ENCODE results near the gene PXMP4. TPM values are rescaled to one million over a fixed set of nuclear protein-coding genes. Genes with fewer than 3 reads are reported as not detected.

PXMP4 gene
- total and polyA plus RNA-seq, 9 of the 15 experiments (the other 6 are each of a cell fraction or from before 2014, with no cell fraction given): 4.8 to 29.1 (median 6.8) TPM

DNA sequence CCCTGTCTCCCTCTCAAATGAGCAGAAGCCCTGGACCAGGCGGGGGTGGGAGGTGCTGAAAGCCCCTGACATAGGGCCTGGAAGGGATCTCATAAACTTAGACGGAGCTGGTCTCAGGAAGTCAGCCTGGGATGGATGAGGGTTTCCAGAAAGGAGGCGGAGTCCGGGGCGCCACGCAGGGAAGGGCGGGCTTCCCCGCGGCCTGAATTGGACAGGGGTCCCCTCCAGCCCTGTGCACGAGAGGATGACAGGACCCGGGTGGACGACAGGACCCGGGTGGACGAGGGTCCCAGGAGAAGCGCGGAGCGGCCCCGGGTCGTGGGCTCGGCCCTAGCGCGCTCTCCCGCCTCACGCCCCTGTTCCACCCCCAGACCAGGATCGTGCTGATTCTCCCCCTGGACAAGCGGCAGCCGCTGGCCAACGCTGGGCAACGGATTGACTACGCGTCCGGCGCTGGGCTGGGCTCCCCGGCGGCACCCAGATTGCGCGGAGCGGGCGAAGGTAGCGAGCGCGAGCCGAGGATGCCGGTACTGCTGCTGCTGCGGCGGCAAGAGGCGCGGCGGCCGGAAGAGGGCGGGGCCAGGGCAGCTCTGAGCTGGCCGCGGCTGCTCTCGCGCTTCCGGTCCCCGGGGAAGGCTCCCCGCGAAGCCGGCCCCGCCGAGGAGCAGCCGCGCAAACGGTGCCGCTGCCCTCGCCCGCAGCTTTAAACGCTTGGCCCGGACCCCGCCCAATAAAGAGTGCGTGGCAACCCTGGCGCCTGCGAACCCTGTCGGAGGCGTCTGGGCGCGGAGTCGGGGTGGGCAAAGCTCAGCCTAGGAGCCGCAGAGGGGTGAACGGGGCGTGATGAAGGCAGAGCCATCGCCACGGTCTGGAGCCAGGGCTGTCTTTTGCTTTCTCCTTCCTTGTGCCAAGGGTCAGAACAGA, 56.7 kb downstream of the PXMP4 start (continued):
- TF ChIP-seq, protein P1, sequence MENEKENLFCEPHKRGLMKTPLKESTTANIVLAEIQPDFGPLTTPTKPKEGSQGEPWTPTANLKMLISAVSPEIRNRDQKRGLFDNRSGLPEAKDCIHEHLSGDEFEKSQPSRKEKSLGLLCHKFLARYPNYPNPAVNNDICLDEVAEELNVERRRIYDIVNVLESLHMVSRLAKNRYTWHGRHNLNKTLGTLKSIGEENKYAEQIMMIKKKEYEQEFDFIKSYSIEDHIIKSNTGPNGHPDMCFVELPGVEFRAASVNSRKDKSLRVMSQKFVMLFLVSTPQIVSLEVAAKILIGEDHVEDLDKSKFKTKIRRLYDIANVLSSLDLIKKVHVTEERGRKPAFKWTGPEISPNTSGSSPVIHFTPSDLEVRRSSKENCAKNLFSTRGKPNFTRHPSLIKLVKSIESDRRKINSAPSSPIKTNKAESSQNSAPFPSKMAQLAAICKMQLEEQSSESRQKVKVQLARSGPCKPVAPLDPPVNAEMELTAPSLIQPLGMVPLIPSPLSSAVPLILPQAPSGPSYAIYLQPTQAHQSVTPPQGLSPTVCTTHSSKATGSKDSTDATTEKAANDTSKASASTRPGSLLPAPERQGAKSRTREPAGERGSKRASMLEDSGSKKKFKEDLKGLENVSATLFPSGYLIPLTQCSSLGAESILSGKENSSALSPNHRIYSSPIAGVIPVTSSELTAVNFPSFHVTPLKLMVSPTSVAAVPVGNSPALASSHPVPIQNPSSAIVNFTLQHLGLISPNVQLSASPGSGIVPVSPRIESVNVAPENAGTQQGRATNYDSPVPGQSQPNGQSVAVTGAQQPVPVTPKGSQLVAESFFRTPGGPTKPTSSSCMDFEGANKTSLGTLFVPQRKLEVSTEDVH (IDR thresholded peaks at IDR 0.05; ENCODE audit: low read depth, partially characterized antibody): peak; percentile 38
- 0 out of 2 replicates have a peak, but pooled peaks have one; percentile 56 for TF ChIP-seq ZNF561 (CRISPR knock-in tag; conservative IDR thresholded peaks at IDR 0.05)
- TF ChIP-seq RB1 (IDR thresholded peaks at IDR 0.05; ENCODE audit: low read depth): peak; percentile 78
- TF ChIP-seq ZBTB1 (CRISPR knock-in tag; IDR thresholded peaks at IDR 0.05; ENCODE audit: borderline replicate concordance, low read depth): no peak
- TF ChIP-seq ZNF444 (CRISPR knock-in tag; IDR thresholded peaks at IDR 0.05): 0 out of 2 replicates have a peak, but pooled peaks have one; percentile 41
- no peak for TF ChIP-seq ARID2 (IDR thresholded peaks at IDR 0.05)
- no peak for TF ChIP-seq TARDBP (IDR thresholded peaks at IDR 0.05)
- TF ChIP-seq, protein P2, sequence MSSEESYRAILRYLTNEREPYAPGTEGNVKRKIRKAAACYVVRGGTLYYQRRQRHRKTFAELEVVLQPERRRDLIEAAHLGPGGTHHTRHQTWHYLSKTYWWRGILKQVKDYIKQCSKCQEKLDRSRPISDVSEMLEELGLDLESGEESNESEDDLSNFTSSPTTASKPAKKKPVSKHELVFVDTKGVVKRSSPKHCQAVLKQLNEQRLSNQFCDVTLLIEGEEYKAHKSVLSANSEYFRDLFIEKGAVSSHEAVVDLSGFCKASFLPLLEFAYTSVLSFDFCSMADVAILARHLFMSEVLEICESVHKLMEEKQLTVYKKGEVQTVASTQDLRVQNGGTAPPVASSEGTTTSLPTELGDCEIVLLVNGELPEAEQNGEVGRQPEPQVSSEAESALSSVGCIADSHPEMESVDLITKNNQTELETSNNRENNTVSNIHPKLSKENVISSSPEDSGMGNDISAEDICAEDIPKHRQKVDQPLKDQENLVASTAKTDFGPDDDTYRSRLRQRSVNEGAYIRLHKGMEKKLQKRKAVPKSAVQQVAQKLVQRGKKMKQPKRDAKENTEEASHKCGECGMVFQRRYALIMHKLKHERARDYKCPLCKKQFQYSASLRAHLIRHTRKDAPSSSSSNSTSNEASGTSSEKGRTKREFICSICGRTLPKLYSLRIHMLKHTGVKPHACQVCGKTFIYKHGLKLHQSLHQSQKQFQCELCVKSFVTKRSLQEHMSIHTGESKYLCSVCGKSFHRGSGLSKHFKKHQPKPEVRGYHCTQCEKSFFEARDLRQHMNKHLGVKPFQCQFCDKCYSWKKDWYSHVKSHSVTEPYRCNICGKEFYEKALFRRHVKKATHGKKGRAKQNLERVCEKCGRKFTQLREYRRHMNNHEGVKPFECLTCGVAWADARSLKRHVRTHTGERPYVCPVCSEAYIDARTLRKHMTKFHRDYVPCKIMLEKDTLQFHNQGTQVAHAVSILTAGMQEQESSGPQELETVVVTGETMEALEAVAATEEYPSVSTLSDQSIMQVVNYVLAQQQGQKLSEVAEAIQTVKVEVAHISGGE (CRISPR knock-in tag; IDR thresholded peaks at IDR 0.05): peak; percentile 91 to 98 (median 96); a peak in 5 of 6 replicates
- no peak for TF ChIP-seq ZNF79 (CRISPR knock-in tag; IDR thresholded peaks at IDR 0.05; ENCODE audit: low read depth)
- TF ChIP-seq RBM14 (IDR thresholded peaks at IDR 0.05; ENCODE audit: borderline replicate concordance, insufficient read depth, low read depth, low read length): no peak
- TF ChIP-seq, protein P3, sequence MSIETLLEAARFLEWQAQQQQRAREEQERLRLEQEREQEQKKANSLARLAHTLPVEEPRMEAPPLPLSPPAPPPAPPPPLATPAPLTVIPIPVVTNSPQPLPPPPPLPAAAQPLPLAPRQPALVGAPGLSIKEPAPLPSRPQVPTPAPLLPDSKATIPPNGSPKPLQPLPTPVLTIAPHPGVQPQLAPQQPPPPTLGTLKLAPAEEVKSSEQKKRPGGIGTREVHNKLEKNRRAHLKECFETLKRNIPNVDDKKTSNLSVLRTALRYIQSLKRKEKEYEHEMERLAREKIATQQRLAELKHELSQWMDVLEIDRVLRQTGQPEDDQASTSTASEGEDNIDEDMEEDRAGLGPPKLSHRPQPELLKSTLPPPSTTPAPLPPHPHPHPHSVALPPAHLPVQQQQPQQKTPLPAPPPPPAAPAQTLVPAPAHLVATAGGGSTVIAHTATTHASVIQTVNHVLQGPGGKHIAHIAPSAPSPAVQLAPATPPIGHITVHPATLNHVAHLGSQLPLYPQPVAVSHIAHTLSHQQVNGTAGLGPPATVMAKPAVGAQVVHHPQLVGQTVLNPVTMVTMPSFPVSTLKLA (conservative IDR thresholded peaks at IDR 0.05): peak in 1 of 2 experiments; percentile 68; a peak in 2 of 4 replicates
- no peak for TF ChIP-seq CBFA2T2 (conservative IDR thresholded peaks at IDR 0.05)
- TF ChIP-seq ZNF75A (CRISPR knock-in tag; IDR thresholded peaks at IDR 0.05): 0 out of 2 replicates have a peak, but pooled peaks have one; percentile 38
- no peak for TF ChIP-seq HDGF (IDR thresholded peaks at IDR 0.05)
- TF ChIP-seq, protein P4, sequence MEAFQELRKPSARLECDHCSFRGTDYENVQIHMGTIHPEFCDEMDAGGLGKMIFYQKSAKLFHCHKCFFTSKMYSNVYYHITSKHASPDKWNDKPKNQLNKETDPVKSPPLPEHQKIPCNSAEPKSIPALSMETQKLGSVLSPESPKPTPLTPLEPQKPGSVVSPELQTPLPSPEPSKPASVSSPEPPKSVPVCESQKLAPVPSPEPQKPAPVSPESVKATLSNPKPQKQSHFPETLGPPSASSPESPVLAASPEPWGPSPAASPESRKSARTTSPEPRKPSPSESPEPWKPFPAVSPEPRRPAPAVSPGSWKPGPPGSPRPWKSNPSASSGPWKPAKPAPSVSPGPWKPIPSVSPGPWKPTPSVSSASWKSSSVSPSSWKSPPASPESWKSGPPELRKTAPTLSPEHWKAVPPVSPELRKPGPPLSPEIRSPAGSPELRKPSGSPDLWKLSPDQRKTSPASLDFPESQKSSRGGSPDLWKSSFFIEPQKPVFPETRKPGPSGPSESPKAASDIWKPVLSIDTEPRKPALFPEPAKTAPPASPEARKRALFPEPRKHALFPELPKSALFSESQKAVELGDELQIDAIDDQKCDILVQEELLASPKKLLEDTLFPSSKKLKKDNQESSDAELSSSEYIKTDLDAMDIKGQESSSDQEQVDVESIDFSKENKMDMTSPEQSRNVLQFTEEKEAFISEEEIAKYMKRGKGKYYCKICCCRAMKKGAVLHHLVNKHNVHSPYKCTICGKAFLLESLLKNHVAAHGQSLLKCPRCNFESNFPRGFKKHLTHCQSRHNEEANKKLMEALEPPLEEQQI (IDR thresholded peaks at IDR 0.05): no peak
- TF ChIP-seq NEUROD1 (IDR thresholded peaks at IDR 0.05; ENCODE audit: borderline replicate concordance, low read depth, low read length, partially characterized antibody): peak; percentile 20
